ENCODE measurements around the gene BTNL9.
"Not testable (repeated sequence)": the region's sequence is repeated elsewhere in the genome, so short reads cannot be mapped to it uniquely, and the experiment has no call there.

Gene BTNL9

DNA sequence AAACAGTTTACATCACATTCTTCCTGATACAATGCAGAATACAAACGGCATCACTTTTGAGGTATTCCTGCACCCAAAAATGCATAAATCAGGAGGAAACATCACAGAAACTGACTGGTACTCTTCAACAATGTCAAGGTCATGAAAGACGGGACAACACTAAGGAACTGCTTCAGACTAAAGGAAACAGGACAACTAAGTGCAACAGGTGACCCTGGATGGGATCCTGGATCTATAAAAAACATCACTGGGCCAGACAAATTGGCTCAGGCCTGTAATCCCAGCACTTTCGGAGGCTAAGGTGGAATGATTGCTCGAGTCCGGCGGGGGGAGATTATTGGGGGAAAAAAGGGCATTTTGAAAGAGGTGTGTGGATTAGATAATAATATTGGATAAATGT is 22.6 kb downstream of the BTNL9 start:
- DNase-seq: no peak

DNA sequence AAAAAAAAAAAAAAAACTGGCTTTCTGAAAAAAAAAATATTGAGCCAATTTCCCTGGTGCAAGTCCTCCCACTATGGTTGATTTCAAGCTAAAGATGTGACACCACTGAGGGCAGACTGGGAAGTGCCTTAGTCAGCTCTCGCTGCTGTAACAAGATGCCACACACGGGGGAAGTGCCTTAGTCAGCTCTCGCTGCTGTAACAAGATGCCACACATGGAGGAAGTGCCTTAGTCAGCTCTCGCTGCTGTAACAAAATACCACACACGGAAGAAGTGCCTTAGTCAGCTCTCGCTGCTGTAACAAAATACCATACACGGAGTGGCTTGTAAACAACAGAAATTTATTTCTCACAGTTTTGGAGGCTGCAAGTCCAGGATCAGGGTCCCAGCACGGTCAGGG is 23.4 kb downstream of the BTNL9 start:
- no peak for DNase-seq

- no peak for DNase-seq
These were observed 24.9 kb downstream of the BTNL9 start for GRCh38 chr5:181064987-181065386.

DNA sequence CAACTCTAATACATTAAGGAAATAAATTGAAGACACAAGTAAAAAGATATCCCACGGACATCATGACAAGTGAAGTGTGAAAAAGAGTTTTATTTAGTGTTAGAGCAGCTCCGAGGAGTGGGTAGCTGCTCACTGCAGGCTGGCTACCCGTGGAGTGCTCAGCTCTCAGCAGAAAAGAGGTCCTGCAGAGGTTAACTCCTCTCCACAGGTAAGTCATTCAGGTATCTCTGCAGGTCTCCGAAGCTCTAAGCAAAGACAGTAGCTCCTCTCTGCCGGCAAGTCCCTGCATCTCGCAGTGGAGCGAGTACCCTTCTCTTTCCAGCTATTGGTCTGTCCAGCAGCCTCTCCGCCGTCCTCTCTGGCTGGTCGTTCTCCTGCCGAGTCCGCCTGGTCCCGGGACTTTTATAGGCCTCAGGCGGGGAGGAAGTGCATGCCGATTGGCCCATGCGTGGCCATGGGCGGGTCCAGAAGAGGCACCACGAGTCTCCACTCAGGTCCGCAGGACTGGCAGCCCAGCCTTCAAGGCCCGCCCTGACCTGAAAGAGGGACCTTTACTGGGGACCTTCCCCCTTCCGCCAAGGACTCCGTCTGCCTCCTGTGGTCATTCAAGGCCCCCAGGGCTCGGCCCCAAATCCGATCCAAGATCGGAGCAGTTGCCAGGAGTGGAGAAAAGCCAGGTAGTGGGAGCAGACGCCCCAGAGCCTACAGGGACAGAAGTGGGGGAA is 29.9 kb downstream of the BTNL9 start:
- DNase-seq: no peak

GRCh38 chr5:181070523-181070922 is 30.5 kb downstream of the BTNL9 start:
- no peak for DNase-seq

DNA sequence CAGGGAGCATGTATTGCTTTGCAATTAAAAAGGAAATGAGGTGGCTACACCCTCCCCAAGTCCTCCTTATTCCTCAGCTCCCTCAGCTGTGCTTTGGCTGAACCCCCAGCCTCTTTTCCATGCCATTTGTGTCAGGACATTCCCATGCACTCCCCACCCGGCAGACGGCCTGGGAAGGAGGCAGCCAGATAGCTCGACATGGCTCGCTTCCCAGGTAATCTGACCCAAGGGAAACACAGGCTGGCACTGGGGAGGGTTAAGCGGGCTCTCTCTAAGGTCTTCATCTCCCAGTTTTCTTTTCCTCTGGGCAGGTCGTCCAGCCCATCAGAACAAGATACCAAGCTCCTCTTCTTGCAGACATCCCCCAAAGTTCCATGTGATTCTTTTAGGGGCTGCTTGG is 31.2 kb downstream of the BTNL9 start:
- no peak for DNase-seq

DNA sequence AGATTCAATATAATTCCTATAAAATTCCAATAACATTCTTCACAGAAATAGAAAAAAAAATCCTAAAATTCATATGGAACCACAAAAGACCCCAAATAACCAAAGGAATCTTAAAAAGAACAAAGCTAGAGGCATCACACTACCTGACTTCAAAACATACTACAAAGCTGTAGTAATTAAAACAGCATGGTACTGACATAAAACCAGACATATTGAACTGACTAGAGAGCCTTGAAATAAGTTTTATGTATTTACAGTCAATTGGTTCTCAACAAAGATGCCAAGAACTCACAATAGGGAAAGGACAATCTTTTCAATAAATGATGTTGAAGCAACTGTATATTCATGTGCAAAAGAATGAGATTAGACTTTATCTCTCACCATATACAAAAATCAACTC is 36.9 kb downstream of the BTNL9 start:
- no peak for DNase-seq

DNA sequence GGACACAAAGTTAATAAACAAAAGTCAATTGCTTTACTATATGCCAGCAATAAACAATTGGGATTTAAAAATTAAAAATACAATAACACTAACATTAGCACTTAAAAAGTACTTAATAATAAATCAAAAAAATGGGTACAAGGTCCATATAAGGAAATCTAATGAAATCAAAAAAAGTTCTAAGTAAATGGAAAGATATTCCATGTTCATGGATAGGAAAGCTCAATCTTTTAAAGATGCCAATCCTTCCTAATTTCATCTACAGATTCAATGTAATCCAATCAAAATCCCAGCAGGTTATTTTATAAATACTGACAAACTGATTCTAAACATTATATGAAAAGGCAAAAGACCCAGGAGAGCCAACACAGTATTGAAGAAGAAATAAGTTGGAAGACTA is 41.9 kb downstream of the BTNL9 start:
- DNase-seq: no peak

GRCh38 chr5:181084621-181085195 is 44.6 kb downstream of the BTNL9 start:
- DNase-seq: no peak

GRCh38 chr5:181086026-181086883 is 46.2 kb downstream of the BTNL9 start:
- no peak for DNase-seq

- no peak for DNase-seq
These were observed 46.8 kb downstream of the BTNL9 start for GRCh38 chr5:181086884-181087205.

DNA sequence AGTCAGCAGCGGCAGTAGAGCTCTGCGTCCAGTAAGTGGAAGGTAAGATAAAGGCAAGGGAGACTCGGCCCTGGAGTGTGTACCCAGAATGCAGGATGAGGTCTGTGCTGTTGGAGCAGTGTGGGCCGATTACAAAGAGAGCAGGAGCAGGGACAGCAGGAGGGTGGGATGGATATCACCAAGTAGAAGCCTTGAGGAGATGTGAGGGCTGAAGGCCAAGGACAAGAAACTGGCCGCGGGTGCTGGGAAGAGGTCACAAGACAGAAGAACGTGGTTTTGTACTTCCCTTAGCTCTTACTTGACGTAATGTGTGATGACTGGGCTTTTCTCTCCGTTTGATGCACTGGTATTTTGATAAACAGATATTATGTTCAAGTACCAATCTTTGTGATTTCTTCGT is 47.2 kb downstream of the BTNL9 start:
- no peak for DNase-seq

DNA sequence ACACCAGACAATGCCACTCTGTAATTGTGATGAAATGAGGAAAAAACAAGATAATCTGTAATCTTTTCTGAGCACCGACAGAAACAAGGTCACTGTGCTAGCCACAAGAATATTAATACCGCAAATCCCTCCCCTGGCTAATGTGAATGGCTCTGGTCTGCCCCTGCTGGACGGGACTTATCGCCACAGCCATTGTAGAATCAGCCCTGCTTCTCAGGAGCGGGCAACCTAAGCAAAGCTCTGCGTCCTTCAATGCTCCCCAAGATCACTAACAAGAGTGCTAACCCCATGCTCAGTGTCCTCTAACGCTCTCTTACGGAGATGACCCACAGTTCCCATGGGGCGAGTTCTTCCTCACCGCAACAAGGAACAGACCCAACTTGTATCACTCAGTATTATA is 48.2 kb downstream of the BTNL9 start:
- no peak for DNase-seq

DNA sequence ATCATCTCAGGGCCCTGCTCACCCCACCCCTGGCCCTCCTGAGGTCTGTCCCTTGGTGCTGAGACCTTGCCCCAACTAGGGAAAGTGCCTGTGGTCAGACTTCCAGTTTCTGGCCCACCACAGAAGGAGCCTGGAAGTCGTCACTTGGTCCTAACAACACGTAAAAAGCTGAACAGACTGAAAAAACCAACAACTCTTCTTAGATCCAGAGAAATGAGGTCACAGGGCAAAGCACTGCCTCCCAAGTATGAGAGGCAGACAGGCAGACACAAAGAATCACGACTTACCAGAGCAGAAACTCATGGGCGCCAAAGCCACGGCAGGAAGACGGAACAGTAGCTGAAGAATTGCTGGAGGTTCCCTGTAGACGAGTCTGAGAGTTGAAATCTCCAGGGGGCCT is 52.4 kb downstream of the BTNL9 start:
- no peak for DNase-seq

DNA sequence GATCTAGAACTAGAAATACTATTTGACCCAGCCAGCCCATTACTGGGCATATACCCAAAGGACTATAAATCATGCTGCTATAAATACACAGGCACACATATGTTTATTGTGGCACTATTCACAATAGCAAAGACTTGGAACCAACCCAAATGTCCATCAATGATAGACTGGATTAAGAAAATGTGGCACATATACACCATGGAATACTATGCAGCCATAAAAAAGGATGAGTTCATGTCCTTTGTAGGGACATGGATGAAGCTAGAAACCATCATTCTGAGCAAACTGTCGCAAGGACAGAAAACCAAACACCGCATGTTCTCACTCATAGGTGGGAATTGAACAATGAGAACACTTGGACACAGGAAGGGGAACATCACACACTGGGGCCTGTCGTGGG is 55.1 kb downstream of the BTNL9 start:
- DNase-seq: not testable (repeated sequence)

- DNase-seq: not testable (repeated sequence)
These were observed 56.8 kb downstream of the BTNL9 start for GRCh38 chr5:181096721-181097382.

GRCh38 chr5:181097383-181097753 is 57.3 kb downstream of the BTNL9 start:
- DNase-seq: not testable (repeated sequence)

DNA sequence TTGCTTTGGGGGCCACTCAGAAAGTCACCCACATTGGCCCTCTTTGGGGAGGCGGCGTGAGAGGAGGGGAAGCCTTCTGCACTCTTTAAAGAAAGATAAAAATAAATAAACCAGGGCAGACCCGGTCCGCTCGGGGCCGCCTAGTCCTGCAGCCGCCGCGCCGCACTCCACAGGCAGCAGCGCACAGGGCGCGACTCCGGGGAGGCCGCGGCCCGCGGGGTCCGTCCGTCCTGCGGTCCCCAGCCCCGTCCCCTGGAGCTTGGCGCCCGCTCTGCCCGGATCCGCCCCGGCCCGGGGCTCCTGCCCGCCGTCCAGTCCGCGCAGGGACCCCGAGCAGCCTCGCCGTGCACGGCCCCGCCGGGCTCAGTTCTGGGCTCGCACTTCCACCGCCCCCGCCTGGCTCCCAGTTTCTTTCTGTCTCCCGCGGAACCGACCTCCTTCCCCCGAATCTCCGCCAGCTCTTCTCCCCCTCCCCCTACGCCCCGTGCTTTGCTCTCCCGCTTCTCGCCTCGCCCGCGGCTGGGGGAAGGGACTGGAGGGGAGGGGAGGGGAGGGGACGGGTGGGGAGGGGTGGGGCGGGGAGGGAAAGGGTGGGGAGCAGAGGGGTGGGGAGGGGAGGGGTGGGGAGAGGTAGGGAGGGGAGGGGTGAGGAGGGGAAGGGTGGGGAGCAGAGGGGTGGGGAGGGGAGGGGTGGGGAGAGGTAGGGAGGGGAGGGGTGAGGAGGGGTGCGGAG is 57.9 kb downstream of the BTNL9 start:
- not testable (repeated sequence) for DNase-seq

GRCh38 chr5:181098762-181099601 is 58.9 kb downstream of the BTNL9 start:
- DNase-seq: no peak

DNA sequence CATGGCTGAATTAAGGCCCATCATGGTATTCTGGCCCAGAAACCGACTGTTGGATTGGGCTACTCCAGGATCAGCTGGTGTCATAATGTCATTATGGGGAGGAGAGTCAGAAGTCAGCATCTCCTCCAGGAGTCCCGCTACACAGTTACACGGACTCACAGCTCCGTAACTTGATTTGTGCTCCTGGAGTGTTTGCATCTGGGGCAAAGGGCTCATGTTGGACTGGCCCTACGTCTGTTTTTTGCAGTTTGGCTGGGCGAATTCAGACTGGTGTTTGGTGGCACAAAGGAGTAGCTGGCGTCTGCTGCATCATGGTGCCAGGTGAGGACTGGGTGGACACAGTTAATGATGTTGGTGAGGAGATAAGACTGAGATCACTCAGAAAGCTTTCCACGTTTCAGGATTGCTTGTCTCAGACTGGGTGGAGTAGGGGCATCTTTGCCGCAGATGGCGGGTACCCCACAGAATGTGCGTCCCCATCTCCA is 59.6 kb downstream of the BTNL9 start:
- DNase-seq: no peak

- no peak for DNase-seq
These were observed 60.2 kb downstream of the BTNL9 start for GRCh38 chr5:181100121-181100875.

Data from NCI-H2029 (cell line).